ENCODE measurements around the gene HLA-G.
A peak's percentile ranks its signal among the peaks of the same experiment; 100 is the strongest.

The HLA-G gene

GRCh38 chr6:29826271-29826670, 1.4 kb upstream of the HLA-G start:
- H3K36me3 ChIP-seq (ENCODE audit: control insufficient read depth, insufficient read depth, low read length), result no peaks in the 10 kb centered on the region

GRCh38 chr6:29828471-29828797, 809 bp downstream of the HLA-G start:
- no peaks in the 10 kb centered on the region for H3K4me1 ChIP-seq (ENCODE audit: control insufficient read depth, insufficient read depth, low read length)
- H3K36me3 ChIP-seq (ENCODE audit: control insufficient read depth, insufficient read depth, low read length), result no peaks in the 10 kb centered on the region
- no peak overlapping the region for H3K9ac ChIP-seq (ENCODE audit: low read length)
- no peak overlapping the region for H3K27ac ChIP-seq (ENCODE audit: low read depth, low read length)
- H3K27me3 ChIP-seq (ENCODE audit: control insufficient read depth, insufficient read depth, low read length), result peaks cover 19% of the 10 kb centered on the region
- H3K4me3 ChIP-seq (ENCODE audit: low read length), result no peak overlapping the region

More at GRCh38 chr6:29826271-29826670, 1.4 kb upstream of the HLA-G start:
- H3K4me1 ChIP-seq (ENCODE audit: control insufficient read depth, insufficient read depth, low read length), result no peaks in the 10 kb centered on the region
- H3K4me3 ChIP-seq (ENCODE audit: low read length), result no peak overlapping the region
- no peak overlapping the region for H3K9ac ChIP-seq (ENCODE audit: low read length)
- H3K27ac ChIP-seq (ENCODE audit: low read depth, low read length), result no peak overlapping the region
- peaks cover 19% of the 10 kb centered on the region for H3K27me3 ChIP-seq (ENCODE audit: control insufficient read depth, insufficient read depth, low read length)

- Histone ChIP-seq H3K27ac (ENCODE audit: low read depth, low read length) (no peak overlapping the region), H3K36me3 (ENCODE audit: control insufficient read depth, insufficient read depth, low read length) (no peaks in the 10 kb centered on the region), H3K4me1 (ENCODE audit: control insufficient read depth, insufficient read depth, low read length) (no peaks in the 10 kb centered on the region), H3K9ac (ENCODE audit: low read length) (no peak overlapping the region), H3K4me3 (ENCODE audit: low read length) (no peak overlapping the region), H3K27me3 (ENCODE audit: control insufficient read depth, insufficient read depth, low read length) (peaks cover 19% of the 10 kb centered on the region)
Observed at GRCh38 chr6:29829766-29830165, 2.1 kb downstream of the HLA-G start.

GRCh38 chr6:29830409-29830808, 2.8 kb downstream of the HLA-G start:
- Histone ChIP-seq H3K36me3 (ENCODE audit: control insufficient read depth, insufficient read depth, low read length) (no peaks in the 10 kb centered on the region), H3K27ac (ENCODE audit: low read depth, low read length) (no peak overlapping the region), H3K4me1 (ENCODE audit: control insufficient read depth, insufficient read depth, low read length) (no peaks in the 10 kb centered on the region), H3K27me3 (ENCODE audit: control insufficient read depth, insufficient read depth, low read length) (peaks cover 19% of the 10 kb centered on the region), H3K9ac (ENCODE audit: low read length) (no peak overlapping the region), H3K4me3 (ENCODE audit: low read length) (no peak overlapping the region)

DNA sequence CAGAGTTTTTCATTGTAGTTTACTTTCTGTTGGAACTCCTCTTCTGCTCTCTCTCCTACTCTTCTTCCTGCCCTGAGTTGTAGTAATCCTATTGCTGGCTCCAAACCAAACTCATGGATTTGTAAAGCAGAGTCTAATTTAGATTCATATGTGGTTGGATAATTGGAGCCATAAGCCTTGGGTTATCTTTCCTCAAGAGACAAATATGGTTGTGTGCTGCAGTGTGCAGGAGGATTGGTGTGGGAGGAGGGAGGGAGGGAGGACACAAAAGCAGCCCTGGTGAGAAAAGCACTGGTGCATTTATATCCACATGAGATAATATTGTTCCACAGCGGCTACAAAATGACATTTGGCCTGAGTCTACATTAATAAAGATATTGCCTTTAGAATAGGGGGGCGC, 4.2 kb downstream of the HLA-G start:
- Histone ChIP-seq H3K27ac (ENCODE audit: low read depth, low read length) (no peak overlapping the region), H3K4me3 (ENCODE audit: low read length) (no peak overlapping the region), H3K9ac (ENCODE audit: low read length) (no peak overlapping the region), H3K27me3 (ENCODE audit: control insufficient read depth, insufficient read depth, low read length) (peaks cover 19% of the 10 kb centered on the region), H3K4me1 (ENCODE audit: control insufficient read depth, insufficient read depth, low read length) (no peaks in the 10 kb centered on the region), H3K36me3 (ENCODE audit: control insufficient read depth, insufficient read depth, low read length) (no peaks in the 10 kb centered on the region)

DNA sequence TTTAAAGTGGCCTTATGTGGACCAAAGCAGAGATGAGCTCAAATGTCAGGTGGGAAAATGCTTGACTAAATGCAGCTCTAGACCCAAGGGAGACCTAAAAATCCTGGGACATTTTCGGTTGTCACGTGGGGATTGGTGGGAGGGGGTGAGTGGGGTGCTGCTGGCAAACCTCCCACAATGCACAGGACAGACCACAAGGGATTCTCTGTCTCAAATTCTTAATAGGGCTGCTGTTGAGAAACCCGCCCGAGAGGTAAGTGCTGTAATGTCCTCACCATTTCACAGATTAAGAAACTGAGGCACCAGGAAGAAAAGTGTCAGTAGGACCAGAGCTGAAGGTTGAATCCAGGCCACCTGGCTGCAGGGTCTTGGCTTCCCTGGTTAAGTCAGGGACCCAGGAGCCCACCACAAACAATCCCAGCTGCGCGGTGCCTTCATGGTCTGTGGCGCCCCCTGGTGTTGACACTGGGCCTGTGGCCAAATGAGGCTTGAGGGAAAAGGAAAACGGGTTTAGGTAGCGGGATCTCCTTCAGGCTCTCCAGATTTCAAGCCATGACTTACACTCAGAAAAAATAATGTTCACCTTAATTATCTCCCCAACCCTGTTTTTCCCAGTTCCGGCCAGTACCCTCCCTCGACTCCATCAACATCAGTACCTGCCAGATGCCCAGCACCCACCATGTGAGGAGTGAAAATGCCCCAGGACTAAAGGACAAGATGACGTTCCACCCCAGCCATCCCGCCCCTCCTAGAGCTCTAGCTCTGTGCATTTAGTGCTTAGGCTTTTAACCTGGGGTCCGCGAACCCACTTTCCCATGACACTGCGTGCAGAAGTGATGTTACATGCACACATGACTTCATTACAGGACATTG, 7.2 kb downstream of the HLA-G start:
- Histone ChIP-seq H3K4me3 (ENCODE audit: low read length) (no peak overlapping the region), H3K4me1 (ENCODE audit: control insufficient read depth, insufficient read depth, low read length) (no peaks in the 10 kb centered on the region), H3K27me3 (ENCODE audit: control insufficient read depth, insufficient read depth, low read length) (peaks cover under 1% of the 10 kb centered on the region), H3K9ac (ENCODE audit: low read length) (no peak overlapping the region), H3K36me3 (ENCODE audit: control insufficient read depth, insufficient read depth, low read length) (no peaks in the 10 kb centered on the region), H3K27ac (ENCODE audit: low read depth, low read length) (no peak overlapping the region)

- Histone ChIP-seq H3K9ac (ENCODE audit: low read length) (no peak overlapping the region), H3K4me3 (ENCODE audit: low read length) (no peak overlapping the region), H3K4me1 (ENCODE audit: control insufficient read depth, insufficient read depth, low read length) (no peaks in the 10 kb centered on the region), H3K36me3 (ENCODE audit: control insufficient read depth, insufficient read depth, low read length) (no peaks in the 10 kb centered on the region), H3K27me3 (ENCODE audit: control insufficient read depth, insufficient read depth, low read length) (no peaks in the 10 kb centered on the region), H3K27ac (ENCODE audit: low read depth, low read length) (no peak overlapping the region)
Observed at GRCh38 chr6:29839917-29840316, 12.3 kb downstream of the HLA-G start.

GRCh38 chr6:29841030-29841429, 13.4 kb downstream of the HLA-G start:
- Histone ChIP-seq H3K36me3 (ENCODE audit: control insufficient read depth, insufficient read depth, low read length) (no peaks in the 10 kb centered on the region), H3K9ac (ENCODE audit: low read length) (no peak overlapping the region), H3K27me3 (ENCODE audit: control insufficient read depth, insufficient read depth, low read length) (no peaks in the 10 kb centered on the region), H3K4me1 (ENCODE audit: control insufficient read depth, insufficient read depth, low read length) (no peaks in the 10 kb centered on the region), H3K4me3 (ENCODE audit: low read length) (no peak overlapping the region), H3K27ac (ENCODE audit: low read depth, low read length) (no peak overlapping the region)

DNA sequence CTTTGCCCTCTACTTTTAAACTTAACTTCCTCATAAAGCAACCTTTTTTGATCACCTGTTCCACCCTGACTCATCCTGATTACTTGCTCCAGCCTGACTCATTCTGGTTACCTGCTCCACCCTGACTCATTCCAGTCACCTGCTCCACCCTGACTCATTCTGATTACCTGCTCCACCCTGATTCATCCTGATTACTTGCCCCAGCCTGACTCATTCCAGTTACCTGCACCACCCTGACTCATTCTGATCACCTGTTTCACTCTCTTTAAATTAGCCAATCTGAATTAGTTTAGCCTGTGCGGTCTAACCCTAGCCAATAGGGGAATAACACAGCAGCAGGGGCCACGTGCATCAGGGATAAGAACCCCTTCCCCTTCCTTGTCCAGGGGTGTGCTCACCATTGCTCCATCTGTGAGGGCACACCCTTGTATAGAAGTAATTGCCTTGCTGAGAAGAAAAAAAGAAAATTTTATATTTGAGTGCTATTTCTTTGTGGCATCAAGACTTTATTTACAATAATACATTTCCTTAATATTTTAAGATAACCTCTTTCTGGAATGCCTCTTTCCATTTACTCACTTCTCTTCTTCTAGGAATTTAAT, 17.9 kb downstream of the HLA-G start:
- peaks cover 8% of the 10 kb centered on the region for H3K27me3 ChIP-seq (ENCODE audit: control insufficient read depth, insufficient read depth, low read length)
- no peak overlapping the region for H3K4me3 ChIP-seq (ENCODE audit: low read length)
- H3K36me3 ChIP-seq (ENCODE audit: control insufficient read depth, insufficient read depth, low read length), result no peaks in the 10 kb centered on the region
- H3K27ac ChIP-seq (ENCODE audit: low read depth, low read length), result no peak overlapping the region
- no peaks in the 10 kb centered on the region for H3K4me1 ChIP-seq (ENCODE audit: control insufficient read depth, insufficient read depth, low read length)
- no peak overlapping the region for H3K9ac ChIP-seq (ENCODE audit: low read length)

GRCh38 chr6:29847871-29848630, 20.4 kb downstream of the HLA-G start:
- Histone ChIP-seq H3K4me3 (ENCODE audit: low read length) (no peak overlapping the region), H3K27ac (ENCODE audit: low read depth, low read length) (no peak overlapping the region), H3K36me3 (ENCODE audit: control insufficient read depth, insufficient read depth, low read length) (no peaks in the 10 kb centered on the region), H3K27me3 (ENCODE audit: control insufficient read depth, insufficient read depth, low read length) (peaks cover 11% of the 10 kb centered on the region), H3K4me1 (ENCODE audit: control insufficient read depth, insufficient read depth, low read length) (no peaks in the 10 kb centered on the region), H3K9ac (ENCODE audit: low read length) (no peak overlapping the region)

GRCh38 chr6:29850011-29850553, 22.5 kb downstream of the HLA-G start:
- Histone ChIP-seq H3K4me3 (ENCODE audit: low read length) (peak overlapping the region; percentile 31), H3K36me3 (ENCODE audit: control insufficient read depth, insufficient read depth, low read length) (no peaks in the 10 kb centered on the region)

GRCh38 chr6:29851190-29851589, 23.6 kb downstream of the HLA-G start:
- no peak overlapping the region for H3K4me3 ChIP-seq (ENCODE audit: low read length)
- H3K4me1 ChIP-seq (ENCODE audit: control insufficient read depth, insufficient read depth, low read length), result no peaks in the 10 kb centered on the region
- H3K9ac ChIP-seq (ENCODE audit: low read length), result no peak overlapping the region
- H3K36me3 ChIP-seq (ENCODE audit: control insufficient read depth, insufficient read depth, low read length), result no peaks in the 10 kb centered on the region
- peaks cover 11% of the 10 kb centered on the region for H3K27me3 ChIP-seq (ENCODE audit: control insufficient read depth, insufficient read depth, low read length)
- H3K27ac ChIP-seq (ENCODE audit: low read depth, low read length), result no peak overlapping the region

More at GRCh38 chr6:29850011-29850553, 22.5 kb downstream of the HLA-G start:
- no peak overlapping the region for H3K27ac ChIP-seq (ENCODE audit: low read depth, low read length)
- peaks cover 11% of the 10 kb centered on the region for H3K27me3 ChIP-seq (ENCODE audit: control insufficient read depth, insufficient read depth, low read length)
- H3K9ac ChIP-seq (ENCODE audit: low read length), result no peak overlapping the region
- H3K4me1 ChIP-seq (ENCODE audit: control insufficient read depth, insufficient read depth, low read length), result no peaks in the 10 kb centered on the region

All from rectal smooth muscle tissue (tissue), 1 donor.